Neural progenitor cell (in vitro differentiated cells): ENCODE results near the gene RAB29. TPM values are rescaled to one million over a fixed set of nuclear protein-coding genes. Genes with fewer than 3 reads are reported as not detected.

Experiments used
- DNase-seq: peaks from one replicate; pipeline ENCODE4 v3.0.0-alpha.2; 2016; ENCODE audit warnings: low spot score
- H2AFZ ChIP-seq: fragments of 200-600 bp; sonication (generic); replicated peaks from 2 replicates; pipeline ENCODE4 v1.6.1; 2016; ENCODE audit warnings: antibody characterized with exemption
- H3F3A ChIP-seq: fragments of 200-600 bp; sonication (generic); 2 replicates; pipeline ENCODE4 v1.6.1; 2016; ENCODE audit warnings: antibody characterized with exemption, low read depth
- H3K27ac ChIP-seq: fragments of 200-600 bp; sonication (generic); 2 replicates; pipeline ENCODE4 v1.5.1; 2016; ENCODE audit warnings: mild to moderate bottlenecking
- H3K27me3 ChIP-seq: fragments of 200-600 bp; sonication (generic); 2 replicates; pipeline ENCODE4 v1.6.1; 2016; ENCODE audit warnings: mild to moderate bottlenecking, moderate library complexity
- H3K36me3 ChIP-seq: fragments of 200-600 bp; sonication (generic); 2 replicates; pipeline ENCODE4 v1.5.1; 2016
- H3K4me1 ChIP-seq: fragments of 200-600 bp; sonication (generic); 2 replicates; pipeline ENCODE4 v1.6.1; 2016; ENCODE audit warnings: mixed run types
- H3K4me2 ChIP-seq: fragments of 200-600 bp; sonication (generic); 2 replicates; pipeline ENCODE4 v1.6.1; 2016
- H3K4me3 ChIP-seq: fragments of 200-600 bp; sonication (generic); 2 replicates; pipeline ENCODE4 v1.5.1; 2016
- H3K79me2 ChIP-seq: fragments of 200-600 bp; sonication (generic); 2 replicates; pipeline ENCODE4 v1.6.1; 2016; ENCODE audit warnings: low read depth
- H3K9ac ChIP-seq: fragments of 200-600 bp; sonication (generic); 2 replicates; pipeline ENCODE4 v1.6.1; 2016
- H3K9me3 ChIP-seq: fragments of 200-600 bp; sonication (generic); 2 replicates; pipeline ENCODE4 v1.5.1; 2016; ENCODE audit warnings: low read depth
- H4K20me1 ChIP-seq: fragments of 200-600 bp; sonication (generic); 2 replicates; pipeline ENCODE4 v1.6.1; 2016; ENCODE audit warnings: low read depth
- H3K27ac Mint-ChIP-seq: 3 replicates; pipeline ENCODE4 v1.8.0; 2021; ENCODE audit warnings: mixed read lengths
- H3K27me3 Mint-ChIP-seq: 2 replicates; pipeline ENCODE4 v1.8.0; 2022; ENCODE audit warnings: low read depth, mild to moderate bottlenecking, inconsistent platforms, moderate library complexity, mixed read lengths; ENCODE audit not compliant: insufficient read depth
- H3K36me3 Mint-ChIP-seq: 3 replicates; pipeline ENCODE4 v1.8.0; 2021; ENCODE audit warnings: mixed read lengths
- H3K4me1 Mint-ChIP-seq: 3 replicates; pipeline ENCODE4 v1.8.0; 2021; ENCODE audit warnings: mixed read lengths
- H3K4me3 Mint-ChIP-seq: 3 replicates; pipeline ENCODE4 v1.8.0; 2021; ENCODE audit warnings: mild to moderate bottlenecking, moderate library complexity, mixed read lengths
- H3K9me3 Mint-ChIP-seq: 3 replicates; pipeline ENCODE4 v1.8.0; 2020; ENCODE audit warnings: mixed read lengths
- CTCF ChIP-seq: fragments of 200-600 bp; sonication (generic); IDR thresholded peaks from 2 replicates; pipeline ENCODE4 v1.5.1; 2017; ENCODE audit warnings: antibody characterized with exemption, mild to moderate bottlenecking
- EZH2 ChIP-seq: fragments of 200-600 bp; sonication (generic); IDR thresholded peaks from 2 replicates; pipeline ENCODE4 v1.6.1; 2017; ENCODE audit warnings: antibody characterized with exemption, mild to moderate bottlenecking, moderate library complexity
- EZH2phosphoT487 ChIP-seq: fragments of 200-600 bp; sonication (generic); IDR thresholded peaks from 2 replicates; pipeline ENCODE4 v1.6.1; 2017; ENCODE audit warnings: antibody characterized with exemption
- total RNA-seq: library from RNA; depleted of rRNA; stranded (reverse); fragments of >200 nt; gene quantifications from 2 replicates; pipeline ENCODE4 v1.2.3, GENCODE V29; 2015; ENCODE audit warnings: low replicate concordance

Gene RAB29
- total RNA-seq, 1 donor from 2014 or later: 3.8 TPM

- H3K27me3 Mint-ChIP-seq: peaks cover 5% of the 10 kb centered on the region
- no peak for DNase-seq
- H3K9me3 Mint-ChIP-seq: no peaks in the 10 kb centered on the region
- H3K9ac ChIP-seq: no peak overlapping the region
- no peak overlapping the region for H3K27ac ChIP-seq
- no peak overlapping the region for H3K4me3 ChIP-seq
- TF ChIP-seq CTCF (no peak), EZH2phosphoT487 (no peak), EZH2 (no peak)
- H3K4me3 Mint-ChIP-seq: no peak overlapping the region
- H3K9me3 ChIP-seq: no peaks in the 10 kb centered on the region
- H3K4me1 Mint-ChIP-seq: no peaks in the 10 kb centered on the region
- H3K4me2 ChIP-seq: no peak overlapping the region
- no peaks in the 10 kb centered on the region for H3K79me2 ChIP-seq
- no peak overlapping the region for H2AFZ ChIP-seq
- no peak overlapping the region for H3K27ac Mint-ChIP-seq
- no peaks in the 10 kb centered on the region for H3F3A ChIP-seq
- no peaks in the 10 kb centered on the region for H4K20me1 ChIP-seq
- no peaks in the 10 kb centered on the region for H3K27me3 ChIP-seq
- H3K4me1 ChIP-seq: no peaks in the 10 kb centered on the region
- no peaks in the 10 kb centered on the region for H3K36me3 ChIP-seq
- H3K36me3 Mint-ChIP-seq: no peaks in the 10 kb centered on the region
These were observed 8.7 kb downstream of the RAB29 start for GRCh38 chr1:205766570-205766969.

GRCh38 chr1:205766038-205766437, 9.2 kb downstream of the RAB29 start:
- no peaks in the 10 kb centered on the region for H3F3A ChIP-seq
- H3K27me3 ChIP-seq: no peaks in the 10 kb centered on the region
- Mint-ChIP-seq H3K27me3 (peaks cover 5% of the 10 kb centered on the region), H3K4me3 (no peak overlapping the region), H3K36me3 (no peaks in the 10 kb centered on the region), H3K4me1 (no peaks in the 10 kb centered on the region), H3K27ac (no peak overlapping the region), H3K9me3 (no peaks in the 10 kb centered on the region)
- TF ChIP-seq EZH2 (no peak), CTCF (no peak), EZH2phosphoT487 (no peak)
- no peaks in the 10 kb centered on the region for H3K9me3 ChIP-seq
- no peaks in the 10 kb centered on the region for H4K20me1 ChIP-seq
- no peaks in the 10 kb centered on the region for H3K79me2 ChIP-seq
- H3K4me3 ChIP-seq: no peak overlapping the region
- H2AFZ ChIP-seq: no peak overlapping the region
- H3K4me1 ChIP-seq: no peaks in the 10 kb centered on the region
- no peaks in the 10 kb centered on the region for H3K36me3 ChIP-seq
- no peak overlapping the region for H3K27ac ChIP-seq
- no peak overlapping the region for H3K9ac ChIP-seq
- H3K4me2 ChIP-seq: no peak overlapping the region
- DNase-seq: no peak

- Mint-ChIP-seq H3K9me3 (no peaks in the 10 kb centered on the region), H3K36me3 (no peaks in the 10 kb centered on the region), H3K27ac (no peak overlapping the region), H3K27me3 (peaks cover 6% of the 10 kb centered on the region), H3K4me1 (no peaks in the 10 kb centered on the region), H3K4me3 (no peak overlapping the region)
- no peak overlapping the region for H3K4me2 ChIP-seq
- H3K79me2 ChIP-seq: no peaks in the 10 kb centered on the region
- no peak for DNase-seq
- no peak overlapping the region for H3K27ac ChIP-seq
- TF ChIP-seq CTCF (no peak), EZH2phosphoT487 (no peak), EZH2 (no peak)
- no peak overlapping the region for H3K4me3 ChIP-seq
- no peak overlapping the region for H3K9ac ChIP-seq
- H2AFZ ChIP-seq: no peak overlapping the region
- no peaks in the 10 kb centered on the region for H3F3A ChIP-seq
- no peaks in the 10 kb centered on the region for H3K4me1 ChIP-seq
- H3K9me3 ChIP-seq: no peaks in the 10 kb centered on the region
- H4K20me1 ChIP-seq: no peaks in the 10 kb centered on the region
- no peaks in the 10 kb centered on the region for H3K36me3 ChIP-seq
- no peaks in the 10 kb centered on the region for H3K27me3 ChIP-seq
These were observed 10.7 kb downstream of the RAB29 start for GRCh38 chr1:205764578-205764977.

- Histone ChIP-seq H3K9me3 (no peaks in the 10 kb centered on the region), H3K9ac (no peak overlapping the region), H3F3A (no peaks in the 10 kb centered on the region), H3K27ac (no peak overlapping the region), H3K4me1 (no peaks in the 10 kb centered on the region), H3K4me2 (no peak overlapping the region), H2AFZ (no peak overlapping the region), H3K27me3 (no peaks in the 10 kb centered on the region), H3K4me3 (no peak overlapping the region), H3K79me2 (no peaks in the 10 kb centered on the region), H3K36me3 (no peaks in the 10 kb centered on the region), H4K20me1 (no peaks in the 10 kb centered on the region)
- no peak for TF ChIP-seq CTCF
- TF ChIP-seq EZH2phosphoT487: no peak
- no peak for TF ChIP-seq EZH2
- H3K9me3 Mint-ChIP-seq: no peaks in the 10 kb centered on the region
- H3K27me3 Mint-ChIP-seq: peaks cover 6% of the 10 kb centered on the region
- no peaks in the 10 kb centered on the region for H3K36me3 Mint-ChIP-seq
- H3K4me1 Mint-ChIP-seq: no peaks in the 10 kb centered on the region
- no peak for DNase-seq
- no peak overlapping the region for H3K27ac Mint-ChIP-seq
- no peak overlapping the region for H3K4me3 Mint-ChIP-seq
These were observed 11.3 kb downstream of the RAB29 start for GRCh38 chr1:205763980-205764379.
